ENCODE results near the gene NOL11. TPM values are rescaled to one million over a fixed set of nuclear protein-coding genes. Genes with fewer than 3 reads are reported as not detected.

Gene NOL11
- total and polyA plus RNA-seq, 2 of the 4 experiments (the other 2 are of a cell fraction): 26.2 to 58.3 TPM

DNA sequence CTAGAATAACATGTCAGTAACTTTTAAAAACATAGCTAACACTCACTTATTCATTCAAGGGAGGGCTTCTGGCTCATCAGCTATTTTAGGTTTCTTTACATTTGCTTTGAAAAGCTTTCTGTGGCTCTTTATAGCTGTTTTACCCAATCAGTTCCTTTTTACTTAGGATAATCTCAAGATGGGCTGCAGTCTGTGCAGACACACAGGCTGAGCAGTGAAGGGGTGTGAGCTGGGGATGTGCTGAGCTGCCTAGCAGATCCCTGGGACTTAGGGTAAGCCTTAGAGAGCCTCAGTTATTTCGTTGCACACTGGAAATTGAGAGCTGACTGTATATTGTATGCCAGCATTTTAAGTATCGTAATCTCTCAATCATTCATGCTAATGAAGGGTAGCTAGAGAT is 30.2 kb upstream of the NOL11 start:
- Histone ChIP-seq H2BK15ac (ENCODE audit: low read depth, low read length) (no peak overlapping the region), H3K18ac (ENCODE audit: low read depth, low read length) (no peak overlapping the region), H3K9me1 (ENCODE audit: insufficient read depth, low read length) (0 out of 2 replicates have a peak, but pooled peaks cover 4% of the 10 kb centered on the region), H3K27ac (ENCODE audit: insufficient read depth, low read length) (no peak overlapping the region), H4K91ac (ENCODE audit: insufficient read depth, low read depth, low read length) (no peak overlapping the region), H3K56ac (ENCODE audit: extremely low read depth, insufficient read depth, low read length) (no peak overlapping the region), H3K9me3 (ENCODE audit: control insufficient read depth, insufficient read depth, low read length) (no peaks in the 10 kb centered on the region), H4K5ac (ENCODE audit: low read depth, low read length) (no peak overlapping the region), H3K23ac (ENCODE audit: low read depth, low read length) (no peak overlapping the region), H3K4me1 (ENCODE audit: control insufficient read depth, insufficient read depth, low read length) (no peaks in the 10 kb centered on the region), H2BK5ac (ENCODE audit: low read depth, low read length, poor library complexity, severe bottlenecking) (no peak overlapping the region), H3K79me1 (ENCODE audit: low read depth in 1 of 2, low read length in 2 of 2) (no peaks in the 10 kb centered on the region), H3K4me3 (ENCODE audit: insufficient read depth, low read depth, low read length) (no peak overlapping the region), H3K36me3 (ENCODE audit: control insufficient read depth, insufficient read depth, low read length) (no peaks in the 10 kb centered on the region; the same call in 1 of the 2 replicates), H3K4ac (ENCODE audit: low read depth, low read length) (no peak overlapping the region), H2AFZ (replicated peaks; ENCODE audit: low read length, poor library complexity) (no peak overlapping the region), H3K9ac (ENCODE audit: low read depth, low read length) (no peak overlapping the region), H4K8ac (ENCODE audit: low read depth in 2 of 2, low read length in 2 of 2) (no peak overlapping the region), H3K14ac (replicated peaks; ENCODE audit: low read depth, low read length) (no peak overlapping the region), H2AK5ac (ENCODE audit: low read depth, low read length) (no peak overlapping the region), H4K20me1 (ENCODE audit: insufficient read depth, low read length) (no peaks in the 10 kb centered on the region), H3K4me2 (ENCODE audit: low read depth, low read length) (no peak overlapping the region), H3K27me3 (ENCODE audit: control insufficient read depth, insufficient read depth, low read length) (no peaks in the 10 kb centered on the region), H2BK20ac (ENCODE audit: low read depth, low read length) (no peak overlapping the region), H2AK9ac (replicated peaks; ENCODE audit: low read depth, low read length, poor library complexity) (no peak overlapping the region), H2BK120ac (ENCODE audit: low read depth, low read length) (no peak overlapping the region)
- no TSS peak for BruUV-seq (replicated peaks)
- in situ Hi-C loops (cut with MboI; ENCODE audit: low sequenced_read_pairs) (loop anchor here (5.0 kb wide), 1 partner anchor 315 kb away; no protein-coding TSS in a partner anchor), dilution Hi-C loops (cut with HindIII; ENCODE audit: low sequenced_read_pairs, unreplicated experiment) (no loop called here), intact Hi-C loops (cut with micrococcal nuclease) (loop anchor here (10.0 kb wide), 1 partner anchor 213 kb away; no protein-coding TSS in a partner anchor)
- no peak for DNase-seq
- WGBS, 2 experiments (ENCODE audit: extremely low coverage in 2 of 2, insufficient read length in 1 of 2): no CpG with 5 or more reads among the region's 2 CpGs
- CTCF ChIA-PET: interaction anchor here (2.7 kb wide), 1 partner anchor 312 kb away, joined by 9 read pairs; no protein-coding TSS in a partner anchor
- POLR2A ChIA-PET (ENCODE audit: unreplicated experiment): no interaction called here
- TF ChIP-seq RAD21 (IDR thresholded peaks at IDR 0.05; ENCODE audit: low read length): no peak
- TF ChIP-seq MAZ (IDR thresholded peaks at IDR 0.05; ENCODE audit: borderline replicate concordance, low read depth, low read length): no peak
- TF ChIP-seq POLR2A (IDR thresholded peaks at IDR 0.05; ENCODE audit: low read depth, low read length): no peak
- no peak for TF ChIP-seq BHLHE40 (IDR thresholded peaks at IDR 0.05; ENCODE audit: low read depth, low read length)
- TF ChIP-seq CEBPB (IDR thresholded peaks at IDR 0.05; ENCODE audit: low read depth, low read length): no peak
- no peak for ATAC-seq (ENCODE audit: low read depth)
